Panc1 (cell line): ENCODE measurements around the gene SCAMP1. TPM values are rescaled to one million over a fixed set of nuclear protein-coding genes. Genes with fewer than 3 reads are reported as not detected.

Experiments
- ATAC-seq: fragments of 200-7000 bp; cut with Tn5 transposase; 2 replicates; pipeline ENCODE4 v1.9.1; 2020; ENCODE audit warnings: mild to moderate bottlenecking, moderate library complexity
- BruUV-seq: library from RNA; stranded (reverse); fragments of 400-500 nt; replicated peaks from 2 replicates; lab custom pipeline; 2021; lab: Mats Ljungman, UMichigan
- CTCF ChIA-PET: fragments of 300-600 bp; sonication (Branson Sonifier 250); formaldehyde crosslinking; loops from one replicate; lab custom pipeline; 2022; ENCODE audit warnings: antibody characterized with exemption; lab: Charles Lee
- POLR2A ChIA-PET: fragments of 300-600 bp; sonication (Branson Sonifier 250); formaldehyde crosslinking; loops from one replicate; lab custom pipeline; 2022; ENCODE audit warnings: antibody characterized with exemption; lab: Charles Lee
- DNase-seq: peaks from one replicate; pipeline ENCODE4 v3.0.0-alpha.2; 2010; ENCODE audit warnings: low read depth, low spot score
- H3K27ac ChIP-seq: 2 replicates; pipeline ENCODE4 v1.5.1; 2011; ENCODE audit warnings: mild to moderate bottlenecking, low read length, inconsistent platforms
- H3K27me3 ChIP-seq: fragments of 200-500 bp; sonication (Bioruptor generic); 2 replicates; pipeline ENCODE4 v1.6.0; 2014; ENCODE audit warnings: low read length, inconsistent platforms; ENCODE audit not compliant: control insufficient read depth, insufficient read depth
- H3K36me3 ChIP-seq: fragments of 200-500 bp; sonication (Bioruptor generic); 2 replicates; pipeline ENCODE4 v1.5.1; 2014; ENCODE audit warnings: inconsistent platforms, mild to moderate bottlenecking, low read length, moderate library complexity; ENCODE audit not compliant: control insufficient read depth, insufficient read depth
- H3K4me1 ChIP-seq: 2 replicates; pipeline ENCODE4 v1.5.1; 2011; ENCODE audit warnings: inconsistent platforms, mild to moderate bottlenecking, low read length, moderate library complexity; ENCODE audit not compliant: control insufficient read depth, insufficient read depth
- H3K4me3 ChIP-seq, 2 experiments: 2 replicates each; pipeline ENCODE4 v1.5.1; 2011 to 2012; ENCODE audit warnings: low read depth in 2 of 2, low read length in 2 of 2, mild to moderate bottlenecking in 2 of 2, inconsistent platforms in 1 of 2, moderate library complexity in 1 of 2
- H3K9me3 ChIP-seq: fragments of 200-500 bp; sonication (Bioruptor generic); 2 replicates; pipeline ENCODE4 v1.5.1; 2014; ENCODE audit warnings: low read depth, mild to moderate bottlenecking, inconsistent platforms, low read length, moderate library complexity; ENCODE audit not compliant: control insufficient read depth, insufficient read depth
- CTCF ChIP-seq: fragments of 450-650 bp; IDR thresholded peaks from 2 replicates; pipeline ENCODE4 v1.5.1; 2017; ENCODE audit warnings: mild to moderate bottlenecking
- POLR2AphosphoS5 ChIP-seq: IDR thresholded peaks from 2 replicates; pipeline ENCODE4 v1.6.1; 2012; ENCODE audit warnings: mild to moderate bottlenecking, low read depth, low read length, moderate library complexity
- REST ChIP-seq, 2 experiments: IDR thresholded peaks; 2 replicates each; pipeline ENCODE4 v1.6.1; 2011 to 2012; ENCODE audit warnings: low read depth in 2 of 2, control low read depth in 1 of 2, low read length in 1 of 2, mild to moderate bottlenecking in 1 of 2, moderate library complexity in 1 of 2; ENCODE audit not compliant: insufficient read depth in 1 of 2
- SIN3A ChIP-seq: IDR thresholded peaks from 2 replicates; pipeline ENCODE4 v1.6.1; 2012; ENCODE audit warnings: low read depth, mild to moderate bottlenecking, low read length, moderate library complexity, borderline replicate concordance; ENCODE audit not compliant: insufficient read depth
- TCF7L2 ChIP-seq: IDR thresholded peaks from 2 replicates; pipeline ENCODE4 v1.6.1; 2011; ENCODE audit warnings: mild to moderate bottlenecking, low read depth, low read length, inconsistent platforms
- in situ Hi-C: cut with HindIII; loops from 2 replicates; pipeline ENCODE4 v1.10.0; 2016; ENCODE audit warnings: low sequenced_read_pairs, low pct_unique_long_range_greater_than_20kb
- intact Hi-C: fragments of 100-400 bp; cut with micrococcal nuclease; formaldehyde crosslinking; loops from one replicate; pipeline ENCODE4 v1.10.0; 2022; ENCODE audit not compliant: unreplicated experiment
- total RNA-seq: library from RNA; stranded (reverse); gene quantifications from one replicate; pipeline ENCODE4 v1.2.1, GENCODE V29; 2021; ENCODE audit not compliant: unreplicated experiment

Gene SCAMP1
- total RNA-seq, 1 experiment from 2014 or later: 51.3 TPM

GRCh38 chr5:78404682-78405293 lies 44.4 kb downstream of the SCAMP1 start:
- ATAC-seq (no peak), DNase-seq (no peak)
- CTCF ChIA-PET: no interaction called here
- H3K36me3 ChIP-seq: no peaks in the 10 kb centered on the region
- no peak overlapping the region for H3K4me3 ChIP-seq
- in situ Hi-C loops: no loop called here
- H3K27me3 ChIP-seq: no peaks in the 10 kb centered on the region
- no TSS peak for BruUV-seq
- H3K27ac ChIP-seq: no peak overlapping the region
- intact Hi-C loops: no loop called here
- no peak for TF ChIP-seq CTCF
- TF ChIP-seq TCF7L2: no peak
- TF ChIP-seq SIN3A: no peak
- no peak for TF ChIP-seq REST (IDR thresholded peaks at IDR 0.05; ENCODE audit: insufficient read depth in 1 of 2, low read depth in 2 of 2, low read length in 1 of 2)
- TF ChIP-seq POLR2AphosphoS5: no peak
- POLR2A ChIA-PET: no interaction called here
- H3K9me3 ChIP-seq: no peaks in the 10 kb centered on the region
- peaks cover 20% of the 10 kb centered on the region for H3K4me1 ChIP-seq

GRCh38 chr5:78405829-78406750 lies 45.7 kb downstream of the SCAMP1 start:
- Histone ChIP-seq H3K27me3 (no peaks in the 10 kb centered on the region), H3K4me1 (peaks cover 20% of the 10 kb centered on the region), H3K27ac (no peak overlapping the region), H3K4me3 (no peak overlapping the region), H3K36me3 (no peaks in the 10 kb centered on the region), H3K9me3 (no peaks in the 10 kb centered on the region)
- peak; percentile 94 for ATAC-seq
- POLR2A ChIA-PET: no interaction called here
- in situ Hi-C loops: no loop called here
- intact Hi-C loops: no loop called here
- peak; percentile 41 for DNase-seq
- TF ChIP-seq CTCF: no peak
- TF ChIP-seq REST (IDR thresholded peaks at IDR 0.05; ENCODE audit: insufficient read depth in 1 of 2, low read depth in 2 of 2, low read length in 1 of 2): no peak
- no peak for TF ChIP-seq POLR2AphosphoS5
- TF ChIP-seq SIN3A: no peak
- TF ChIP-seq TCF7L2: no peak
- TSS peak; percentile 5 for BruUV-seq
- CTCF ChIA-PET: no interaction called here
